Muscle layer of duodenum (tissue), 2 donors: ENCODE data around the gene PLXNA4.

ENCODE experiments used
- H3K27ac ChIP-seq: one replicate; pipeline ENCODE4 v1.7.0; 2013; ENCODE audit warnings: mild to moderate bottlenecking, low read length
- H3K27me3 ChIP-seq: one replicate; pipeline ENCODE4 v1.7.0; 2013; ENCODE audit warnings: low read depth, mild to moderate bottlenecking, control low read depth, low read length
- H3K36me3 ChIP-seq, 2 donors: one replicate each; pipeline ENCODE4 v1.7.0; 2013; ENCODE audit warnings: low read length in 2 of 2, control low read depth in 1 of 2, mild to moderate bottlenecking in 1 of 2; ENCODE audit not compliant: insufficient read depth in 2 of 2, control insufficient read depth in 1 of 2
- H3K4me1 ChIP-seq, 2 donors: one replicate each; pipeline ENCODE4 v1.7.0; 2013; ENCODE audit warnings: low read length in 2 of 2, mild to moderate bottlenecking in 2 of 2, control low read depth in 1 of 2, moderate library complexity in 1 of 2; ENCODE audit not compliant: insufficient read depth in 2 of 2, control insufficient read depth in 1 of 2
- H3K4me3 ChIP-seq, 2 donors: one replicate each; pipeline ENCODE4 v1.7.0; 2013; ENCODE audit warnings: low read length in 2 of 2, low read depth in 1 of 2, mild to moderate bottlenecking in 1 of 2
- H3K9me3 ChIP-seq, 2 donors: one replicate each; pipeline ENCODE4 v1.7.0; 2013; ENCODE audit warnings: low read length in 2 of 2, control low read depth in 1 of 2, mild to moderate bottlenecking in 1 of 2; ENCODE audit not compliant: control insufficient read depth in 1 of 2
- donor health status: healthy.

PLXNA4 gene

GRCh38 chr7:132464740-132465139, 111.5 kb downstream of the PLXNA4 start:
- no peaks in the 10 kb centered on the region for H3K9me3 ChIP-seq
- H3K4me3 ChIP-seq: no peak overlapping the region
- H3K4me1 ChIP-seq: peaks cover 4 to 7% of the 10 kb centered on the region in 2 donors
- H3K27ac ChIP-seq: no peak overlapping the region
- no peaks in the 10 kb centered on the region for H3K27me3 ChIP-seq
- no peaks in the 10 kb centered on the region for H3K36me3 ChIP-seq

- Histone ChIP-seq H3K4me3 (no peak overlapping the region), H3K27me3 (no peaks in the 10 kb centered on the region), H3K27ac (no peak overlapping the region), H3K4me1 (peaks cover 4 to 7% of the 10 kb centered on the region in 2 donors), H3K9me3 (no peaks in the 10 kb centered on the region), H3K36me3 (no peaks in the 10 kb centered on the region)
Measured at GRCh38 chr7:132463922-132464321, 112.3 kb downstream of the PLXNA4 start.

- Histone ChIP-seq H3K9me3 (no peaks in the 10 kb centered on the region), H3K4me3 (no peak overlapping the region), H3K27ac (no peak overlapping the region), H3K4me1 (peaks cover 4 to 7% of the 10 kb centered on the region in 2 donors), H3K27me3 (no peaks in the 10 kb centered on the region), H3K36me3 (no peaks in the 10 kb centered on the region)
Measured at GRCh38 chr7:132462478-132462877, 113.8 kb downstream of the PLXNA4 start.

- H3K4me1 ChIP-seq: peaks cover 4 to 7% of the 10 kb centered on the region in 2 donors
- no peaks in the 10 kb centered on the region for H3K36me3 ChIP-seq
- H3K9me3 ChIP-seq: no peaks in the 10 kb centered on the region
- H3K4me3 ChIP-seq: no peak overlapping the region
- no peak overlapping the region for H3K27ac ChIP-seq
- H3K27me3 ChIP-seq: no peaks in the 10 kb centered on the region
Measured at GRCh38 chr7:132461032-132461592, 115.2 kb downstream of the PLXNA4 start.

- H3K27me3 ChIP-seq: no peaks in the 10 kb centered on the region
- no peaks in the 10 kb centered on the region for H3K9me3 ChIP-seq
- H3K27ac ChIP-seq: no peak overlapping the region
- no peaks in the 10 kb centered on the region for H3K36me3 ChIP-seq
- H3K4me1 ChIP-seq: peaks cover 0 to 4% of the 10 kb centered on the region in 2 donors
- H3K4me3 ChIP-seq: no peak overlapping the region
Measured at GRCh38 chr7:132458729-132459128, 117.5 kb downstream of the PLXNA4 start.

GRCh38 chr7:132457658-132458057, 118.6 kb downstream of the PLXNA4 start:
- Histone ChIP-seq H3K27ac (no peak overlapping the region), H3K36me3 (no peaks in the 10 kb centered on the region), H3K4me3 (no peak overlapping the region), H3K27me3 (no peaks in the 10 kb centered on the region), H3K9me3 (no peaks in the 10 kb centered on the region), H3K4me1 (no peaks in the 10 kb centered on the region)

- no peak overlapping the region for H3K4me3 ChIP-seq
- H3K36me3 ChIP-seq: no peaks in the 10 kb centered on the region
- H3K27ac ChIP-seq: no peak overlapping the region
- no peaks in the 10 kb centered on the region for H3K9me3 ChIP-seq
- H3K4me1 ChIP-seq: no peaks in the 10 kb centered on the region
- H3K27me3 ChIP-seq: no peaks in the 10 kb centered on the region
Measured at GRCh38 chr7:132456418-132456817, 119.9 kb downstream of the PLXNA4 start.

GRCh38 chr7:132455378-132455777, 120.9 kb downstream of the PLXNA4 start:
- Histone ChIP-seq H3K4me3 (no peak overlapping the region), H3K4me1 (no peaks in the 10 kb centered on the region), H3K27ac (no peak overlapping the region), H3K36me3 (no peaks in the 10 kb centered on the region), H3K27me3 (no peaks in the 10 kb centered on the region), H3K9me3 (no peaks in the 10 kb centered on the region)

- Histone ChIP-seq H3K4me3 (no peak overlapping the region), H3K9me3 (no peaks in the 10 kb centered on the region), H3K36me3 (no peaks in the 10 kb centered on the region), H3K27me3 (no peaks in the 10 kb centered on the region), H3K27ac (no peak overlapping the region), H3K4me1 (no peaks in the 10 kb centered on the region)
Measured at GRCh38 chr7:132453826-132454225, 122.4 kb downstream of the PLXNA4 start.

- no peaks in the 10 kb centered on the region for H3K36me3 ChIP-seq
- no peaks in the 10 kb centered on the region for H3K9me3 ChIP-seq
- H3K27me3 ChIP-seq: no peaks in the 10 kb centered on the region
- H3K4me1 ChIP-seq: no peaks in the 10 kb centered on the region
- no peak overlapping the region for H3K27ac ChIP-seq
- no peak overlapping the region for H3K4me3 ChIP-seq
Measured at GRCh38 chr7:132451161-132451560, 125.1 kb downstream of the PLXNA4 start.

GRCh38 chr7:132450696-132451095, 125.6 kb downstream of the PLXNA4 start:
- H3K27me3 ChIP-seq: no peaks in the 10 kb centered on the region
- H3K4me3 ChIP-seq: no peak overlapping the region
- no peaks in the 10 kb centered on the region for H3K36me3 ChIP-seq
- H3K4me1 ChIP-seq: no peaks in the 10 kb centered on the region
- no peak overlapping the region for H3K27ac ChIP-seq
- no peaks in the 10 kb centered on the region for H3K9me3 ChIP-seq

- H3K9me3 ChIP-seq: no peaks in the 10 kb centered on the region
- H3K4me1 ChIP-seq: no peaks in the 10 kb centered on the region
- no peak overlapping the region for H3K27ac ChIP-seq
- H3K4me3 ChIP-seq: no peak overlapping the region
- no peaks in the 10 kb centered on the region for H3K27me3 ChIP-seq
- no peaks in the 10 kb centered on the region for H3K36me3 ChIP-seq
Measured at GRCh38 chr7:132450188-132450587, 126.1 kb downstream of the PLXNA4 start.
